NCI-H2081 treated with DMSO at 0.1 percent for 48 hours (cell line): ENCODE measurements around the gene ITGB3.
"Not testable (repeated sequence)": the region's sequence is repeated elsewhere in the genome, so short reads cannot be mapped to it uniquely, and the experiment has no call there.

Experiments
- DNase-seq: peaks from one replicate; lab custom pipeline; 2025; lab: John Stamatoyannopoulos, UW

Gene ITGB3

GRCh38 chr17:47244697-47245096 is 8.9 kb upstream of the ITGB3 start:
- no peak for DNase-seq

DNA sequence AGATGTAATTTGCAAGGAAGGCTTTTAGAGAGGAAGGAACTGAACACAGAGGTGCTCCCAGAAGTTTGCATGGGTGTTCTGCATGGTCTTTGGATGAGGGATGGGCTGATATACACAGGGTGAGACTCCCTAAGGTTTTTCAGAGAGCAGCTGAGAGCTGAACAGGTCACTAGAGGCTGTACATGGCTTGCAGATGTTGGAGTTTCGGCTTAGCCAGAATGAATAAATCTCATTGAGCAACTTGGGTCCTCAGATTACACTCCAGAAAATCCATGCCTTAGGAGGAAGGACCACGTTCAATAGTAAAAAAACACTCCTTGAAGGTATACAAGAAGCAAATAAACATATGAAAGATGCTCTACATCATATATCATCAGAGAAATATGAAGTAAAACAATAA is 7.5 kb upstream of the ITGB3 start:
- DNase-seq: no peak

GRCh38 chr17:47250855-47251254 is 2.8 kb upstream of the ITGB3 start:
- DNase-seq: no peak

GRCh38 chr17:47251421-47251940 is 2.1 kb upstream of the ITGB3 start:
- DNase-seq: no peak

- no peak for DNase-seq
Measured at GRCh38 chr17:47252209-47252608, 1.4 kb upstream of the ITGB3 start.

GRCh38 chr17:47252766-47253512 is 688 bp upstream of the ITGB3 start:
- DNase-seq: no peak

DNA sequence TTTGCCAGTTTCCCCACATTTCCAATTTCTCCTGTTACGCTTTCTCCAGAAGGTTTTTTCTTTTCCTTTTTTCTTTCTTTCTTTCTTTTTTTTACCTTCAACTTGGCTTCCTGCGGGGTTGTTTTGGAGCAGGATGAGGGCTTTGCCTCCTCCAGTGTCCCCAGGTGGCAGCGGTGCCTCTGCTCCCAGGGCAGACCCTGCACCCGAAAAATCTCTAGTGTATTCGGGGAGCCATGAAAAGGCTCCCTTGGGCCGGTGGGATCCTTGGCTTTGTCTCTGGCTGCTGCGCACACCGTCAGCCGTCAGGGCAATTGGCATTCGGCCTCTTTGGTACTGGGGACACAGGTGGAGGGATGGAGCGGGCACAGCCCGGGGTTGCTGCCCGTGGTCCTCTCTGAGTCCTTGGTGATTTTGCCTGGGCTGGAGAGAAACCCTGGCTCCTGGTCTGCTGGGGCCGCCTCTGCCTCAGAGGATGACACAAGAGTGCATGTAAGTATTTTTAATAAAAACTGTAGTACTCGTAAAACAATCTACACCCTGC is 846 bp downstream of the ITGB3 start:
- DNase-seq: no peak

DNA sequence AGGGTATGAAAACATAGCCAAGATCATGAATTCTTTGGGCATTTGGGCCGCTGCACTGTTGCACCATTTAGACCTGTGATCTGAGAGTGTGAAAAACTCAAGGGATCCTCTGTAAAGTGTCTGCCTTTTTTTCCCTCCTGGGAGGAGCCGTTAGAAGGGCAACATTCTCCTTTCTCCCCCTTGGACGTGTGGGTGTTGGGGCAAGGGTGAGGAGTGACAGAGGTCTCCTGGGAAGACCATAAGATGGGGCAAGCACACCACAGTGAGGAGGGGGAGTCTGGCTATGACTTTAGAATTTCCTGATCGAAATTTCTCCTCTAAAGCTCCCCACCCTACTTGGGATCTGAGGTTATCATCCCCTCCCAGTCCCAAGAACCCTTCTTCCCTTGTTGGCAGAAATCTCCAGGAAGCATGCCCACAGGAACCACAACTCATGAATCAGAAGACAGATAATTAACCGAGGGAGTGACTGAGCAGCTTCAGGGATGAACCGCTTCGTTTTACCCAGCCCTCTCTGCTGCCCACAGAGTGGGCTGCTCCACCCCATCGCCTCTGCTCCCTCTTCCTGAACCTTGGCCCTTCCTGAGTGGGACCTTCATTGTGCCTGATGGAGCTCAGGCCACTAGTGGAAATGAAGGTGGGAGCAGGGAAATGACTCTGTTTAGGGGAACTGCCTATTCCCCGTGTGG is 4.2 kb downstream of the ITGB3 start:
- DNase-seq: no peak

DNA sequence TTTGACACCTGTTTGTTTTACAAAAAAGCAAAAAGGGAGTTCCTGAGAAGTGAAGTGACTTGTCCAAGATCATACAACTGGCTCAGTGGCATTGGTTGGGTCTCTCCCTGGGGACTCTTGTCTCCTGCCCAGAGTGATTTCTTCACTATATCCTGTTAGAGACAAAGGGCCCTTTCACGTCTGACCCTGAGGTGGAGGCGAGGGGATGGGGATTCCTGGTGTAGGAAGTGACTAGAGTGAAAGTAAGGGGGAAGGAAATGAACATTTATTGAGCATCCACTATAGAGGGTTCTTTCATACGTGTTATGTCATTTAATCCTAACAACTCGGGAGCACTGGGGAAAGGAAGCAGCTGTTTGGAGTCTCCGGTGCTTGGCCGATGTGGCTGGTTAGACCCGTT is 9.0 kb downstream of the ITGB3 start:
- DNase-seq: no peak

GRCh38 chr17:47264166-47264565 is 10.5 kb downstream of the ITGB3 start:
- DNase-seq: no peak

GRCh38 chr17:47265983-47266541 is 12.4 kb downstream of the ITGB3 start:
- DNase-seq: no peak

GRCh38 chr17:47266782-47267181 is 13.2 kb downstream of the ITGB3 start:
- no peak for DNase-seq

- DNase-seq: no peak
Measured at GRCh38 chr17:47267354-47267828, 13.8 kb downstream of the ITGB3 start.

- DNase-seq: not testable (repeated sequence)
Measured at GRCh38 chr17:47268964-47269363, 15.3 kb downstream of the ITGB3 start.

DNA sequence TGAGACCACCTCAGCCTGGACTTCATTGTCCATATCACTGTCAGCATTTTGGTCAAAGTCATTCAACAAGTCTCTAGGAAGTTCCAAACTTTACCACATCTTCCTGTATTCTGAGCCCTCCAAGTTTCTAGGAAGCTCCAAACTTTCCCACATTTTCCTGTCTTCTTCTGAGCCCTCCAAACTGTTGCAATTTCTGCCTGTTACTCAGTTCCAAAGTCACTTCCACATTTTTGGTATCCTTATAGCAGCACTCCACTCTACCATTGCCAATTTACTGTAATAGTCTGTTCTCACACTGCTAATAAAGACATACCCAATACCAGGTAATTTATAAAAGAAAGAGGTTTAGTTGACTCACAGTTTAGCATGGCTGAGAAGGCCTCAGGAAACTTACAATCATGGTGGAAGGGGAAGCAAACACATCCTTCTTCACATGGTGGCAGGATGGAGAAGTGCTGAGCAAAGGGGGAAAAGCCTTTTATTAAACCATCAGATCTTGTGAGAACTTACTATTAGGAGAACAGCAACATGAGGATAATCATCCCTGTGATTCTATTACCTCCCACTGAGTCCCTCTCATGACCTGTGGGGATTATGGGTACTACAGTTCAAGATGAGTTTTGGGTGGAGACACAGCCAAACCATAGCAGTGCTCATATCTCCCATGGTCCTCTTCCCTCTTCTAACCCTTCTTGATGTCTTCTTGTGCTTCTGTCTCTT is 16.1 kb downstream of the ITGB3 start:
- DNase-seq: not testable (repeated sequence)

- no peak for DNase-seq
Measured at GRCh38 chr17:47270946-47271705, 17.5 kb downstream of the ITGB3 start.

GRCh38 chr17:47272491-47272890 is 18.9 kb downstream of the ITGB3 start:
- no peak for DNase-seq

DNA sequence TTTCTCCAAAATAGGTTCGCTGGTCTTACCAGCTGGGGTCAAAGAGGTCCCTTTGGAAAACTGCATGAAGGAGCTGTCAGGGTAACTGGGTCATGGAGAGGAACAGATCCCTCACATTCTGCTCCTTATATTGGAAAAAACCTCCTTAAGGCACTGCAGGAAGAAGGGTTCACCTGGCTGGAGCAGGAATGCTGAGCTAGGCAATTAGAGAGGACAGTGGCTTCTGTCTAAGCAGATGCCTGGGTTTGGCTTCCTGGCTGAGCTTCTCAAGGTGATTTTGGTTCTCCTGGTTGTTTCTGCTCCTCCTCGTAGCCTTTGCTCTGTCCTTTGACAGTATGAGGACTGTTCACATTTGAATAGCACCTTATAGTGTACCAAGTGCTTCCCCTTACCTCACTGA is 19.6 kb downstream of the ITGB3 start:
- no peak for DNase-seq

DNA sequence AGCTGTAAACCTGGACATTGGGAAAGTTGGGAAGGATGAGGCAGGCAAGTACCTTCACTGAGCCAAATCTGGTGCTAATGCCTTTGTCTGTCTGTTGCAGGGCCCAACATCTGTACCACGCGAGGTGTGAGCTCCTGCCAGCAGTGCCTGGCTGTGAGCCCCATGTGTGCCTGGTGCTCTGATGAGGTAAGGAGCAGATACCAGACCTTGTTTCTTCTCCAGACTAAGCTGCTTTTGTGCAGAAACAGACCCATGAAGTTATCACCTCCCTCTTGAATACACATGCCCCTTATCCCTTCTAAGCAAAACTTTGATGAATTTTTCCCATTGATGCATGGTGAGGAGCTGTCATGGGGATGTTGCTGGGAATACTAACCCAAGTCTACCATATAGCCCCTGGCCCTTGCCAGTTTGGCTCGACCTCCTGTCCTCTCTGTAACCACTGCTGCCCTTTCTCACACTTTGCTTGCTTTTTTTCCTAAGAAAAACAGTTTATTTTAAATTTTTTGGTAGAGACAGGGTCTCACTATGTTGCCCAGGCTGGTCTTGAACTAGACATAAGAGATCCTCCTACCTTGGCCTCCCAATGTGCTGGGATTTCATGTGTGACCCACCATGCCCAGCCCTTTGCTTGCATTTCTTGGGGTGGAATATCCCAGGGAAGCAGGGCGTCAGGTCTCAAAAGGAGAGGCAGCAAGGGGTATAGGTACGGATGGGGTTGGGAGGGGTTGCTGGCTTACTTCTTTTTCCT is 20.9 kb downstream of the ITGB3 start:
- no peak for DNase-seq

GRCh38 chr17:47275245-47275984 is 21.8 kb downstream of the ITGB3 start:
- DNase-seq: no peak
